ENCODE data around the gene HSF2.

- TF ChIP-seq EZH2phosphoT487 (IDR thresholded peaks at IDR 0.05; ENCODE audit: borderline replicate concordance) (no peak), RAD21 (IDR thresholded peaks at IDR 0.05; ENCODE audit: low read depth) (no peak), POLR2AphosphoS5 (IDR thresholded peaks at IDR 0.05; ENCODE audit: low read depth, low read length) (no peak)
Observed at GRCh38 chr6:122423734-122424133, 24.3 kb downstream of the HSF2 start.

Measured in HCT116 (cell line).